Epithelial cell of esophagus (primary cell): ENCODE results near the gene IBSP.

Experiments
- DNase-seq: peaks from one replicate; pipeline ENCODE4 v3.0.0; 2010; ENCODE audit warnings: low read depth
- H3K4me3 ChIP-seq: 2 replicates; pipeline ENCODE4 v1.5.1; 2011; ENCODE audit warnings: mild to moderate bottlenecking, low read length, control low read depth
- CTCF ChIP-seq: IDR thresholded peaks from 2 replicates; pipeline ENCODE4 v1.5.1; 2011; ENCODE audit warnings: low read depth, mild to moderate bottlenecking, low read length, control low read depth, inconsistent platforms; ENCODE audit not compliant: insufficient read depth; ENCODE audit errors: missing control alignments

IBSP gene

GRCh38 chr4:87785731-87786509 is 13.4 kb upstream of the IBSP start:
- no peak for DNase-seq
- TF ChIP-seq CTCF = no peak
- no peak overlapping the region for H3K4me3 ChIP-seq

- no peak overlapping the region for H3K4me3 ChIP-seq
- DNase-seq = no peak
- no peak for TF ChIP-seq CTCF
Observed at GRCh38 chr4:87802858-87803257, 3.5 kb downstream of the IBSP start.

DNA sequence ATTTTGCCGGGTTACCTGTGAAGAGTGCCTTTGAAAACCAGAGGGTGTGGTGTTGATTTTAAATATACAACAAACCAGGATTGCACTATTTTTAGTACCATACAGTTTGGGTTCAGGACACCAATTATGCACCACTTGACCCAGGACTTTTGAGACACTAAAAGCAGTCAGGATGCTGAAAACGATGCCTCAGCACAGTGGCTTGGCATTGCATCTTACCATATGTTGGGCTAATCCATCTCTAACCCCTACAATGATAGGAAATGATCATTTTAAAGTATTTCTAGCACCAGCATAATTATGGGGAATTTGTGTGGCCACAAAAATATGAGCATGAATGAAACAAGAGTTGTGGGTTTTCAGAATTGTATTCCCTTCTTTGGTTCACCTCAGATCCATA is 4.1 kb downstream of the IBSP start:
- TF ChIP-seq CTCF = no peak
- no peak overlapping the region for H3K4me3 ChIP-seq
- no peak for DNase-seq

GRCh38 chr4:87804871-87805270 is 5.5 kb downstream of the IBSP start:
- DNase-seq = peak; percentile 17
- no peak for TF ChIP-seq CTCF
- H3K4me3 ChIP-seq = no peak overlapping the region

DNA sequence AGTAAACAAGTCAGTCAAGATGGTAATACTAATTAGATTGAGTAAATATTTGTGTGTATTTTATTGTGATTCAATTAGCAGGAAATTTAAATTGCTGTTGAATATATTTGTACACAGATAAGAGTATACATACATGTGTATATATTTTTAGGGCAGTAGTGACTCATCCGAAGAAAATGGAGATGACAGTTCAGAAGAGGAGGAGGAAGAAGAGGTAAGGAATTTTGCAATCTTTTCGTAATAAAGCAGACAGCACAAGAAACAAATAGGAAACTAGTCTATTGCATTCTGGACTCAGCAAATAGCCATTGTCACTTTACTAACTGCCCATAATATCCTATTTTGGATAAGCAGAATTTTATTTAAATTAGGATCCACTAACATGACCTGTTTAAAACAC is 6.6 kb downstream of the IBSP start:
- H3K4me3 ChIP-seq = no peak overlapping the region
- no peak for TF ChIP-seq CTCF
- peak; percentile 55 for DNase-seq

GRCh38 chr4:87806520-87806919 is 7.2 kb downstream of the IBSP start:
- DNase-seq = peak; percentile 15
- TF ChIP-seq CTCF = no peak
- no peak overlapping the region for H3K4me3 ChIP-seq

GRCh38 chr4:87807402-87807801 is 8.0 kb downstream of the IBSP start:
- no peak overlapping the region for H3K4me3 ChIP-seq
- DNase-seq = peak; percentile 55
- no peak for TF ChIP-seq CTCF
